Myocyte (in vitro differentiated cells): ENCODE data around the gene RBPJ. TPM values are rescaled to one million over a fixed set of nuclear protein-coding genes. Genes with fewer than 3 reads are reported as not detected.
"Not testable (repeated sequence)": the region's sequence is repeated elsewhere in the genome, so short reads cannot be mapped to it uniquely, and the experiment has no call there.

Experiments
- DNase-seq: peaks from one replicate; pipeline ENCODE4 v3.0.0-alpha.2; 2012; ENCODE audit warnings: low read depth
- total RNA-seq: library from RNA; depleted of rRNA; stranded (reverse); fragments of >200 nt; gene quantifications from 2 replicates; pipeline ENCODE4 v1.2.3, GENCODE V29; 2014

Gene RBPJ
- total RNA-seq, 1 donor from 2014 or later: 95.2 TPM

DNA sequence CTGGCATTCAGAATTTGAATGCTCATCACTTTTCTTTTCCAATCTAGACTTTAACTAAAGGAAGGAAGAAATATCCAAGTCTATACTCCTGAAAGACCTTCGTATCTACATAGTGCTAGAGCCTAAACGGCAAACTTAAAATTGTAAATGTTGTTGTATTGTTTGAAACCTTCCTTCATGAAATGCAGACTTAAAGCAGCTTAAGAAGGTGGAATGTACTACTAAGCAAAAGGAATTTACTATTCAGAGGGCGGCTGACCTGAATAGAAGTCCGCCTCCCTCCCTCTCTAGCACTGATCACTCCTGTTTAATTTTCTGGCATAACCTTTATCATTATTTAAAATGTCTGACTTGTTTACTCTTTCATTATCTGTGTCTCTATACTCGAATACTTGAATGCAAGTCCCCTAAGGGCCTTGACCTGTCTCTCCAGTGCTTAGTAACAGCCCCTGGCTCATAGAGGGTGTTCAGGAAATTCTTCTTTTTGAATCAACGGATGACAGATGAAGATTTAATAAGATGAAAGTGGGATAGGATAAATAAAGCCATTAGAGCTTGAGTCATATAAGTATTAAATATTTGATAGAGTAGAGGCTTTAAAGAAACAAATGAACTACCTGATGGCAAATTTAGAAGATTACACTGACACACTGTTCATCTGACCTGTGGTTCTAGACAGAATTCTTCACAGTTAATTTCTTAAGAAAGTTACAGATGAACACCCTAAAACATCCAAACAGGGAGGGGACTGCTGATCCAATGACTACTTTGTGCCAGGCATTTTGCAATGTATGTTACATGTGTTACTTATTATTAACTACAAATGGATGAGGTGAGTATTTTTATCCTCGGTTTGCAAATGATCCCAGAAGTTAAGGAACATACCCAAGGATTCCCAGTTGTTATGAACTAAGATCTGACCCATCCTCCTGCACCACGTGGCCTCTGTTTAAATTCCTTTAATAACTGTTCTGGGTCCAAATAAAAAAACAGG lies 20.2 kb upstream of the RBPJ start:
- DNase-seq: no peak

DNA sequence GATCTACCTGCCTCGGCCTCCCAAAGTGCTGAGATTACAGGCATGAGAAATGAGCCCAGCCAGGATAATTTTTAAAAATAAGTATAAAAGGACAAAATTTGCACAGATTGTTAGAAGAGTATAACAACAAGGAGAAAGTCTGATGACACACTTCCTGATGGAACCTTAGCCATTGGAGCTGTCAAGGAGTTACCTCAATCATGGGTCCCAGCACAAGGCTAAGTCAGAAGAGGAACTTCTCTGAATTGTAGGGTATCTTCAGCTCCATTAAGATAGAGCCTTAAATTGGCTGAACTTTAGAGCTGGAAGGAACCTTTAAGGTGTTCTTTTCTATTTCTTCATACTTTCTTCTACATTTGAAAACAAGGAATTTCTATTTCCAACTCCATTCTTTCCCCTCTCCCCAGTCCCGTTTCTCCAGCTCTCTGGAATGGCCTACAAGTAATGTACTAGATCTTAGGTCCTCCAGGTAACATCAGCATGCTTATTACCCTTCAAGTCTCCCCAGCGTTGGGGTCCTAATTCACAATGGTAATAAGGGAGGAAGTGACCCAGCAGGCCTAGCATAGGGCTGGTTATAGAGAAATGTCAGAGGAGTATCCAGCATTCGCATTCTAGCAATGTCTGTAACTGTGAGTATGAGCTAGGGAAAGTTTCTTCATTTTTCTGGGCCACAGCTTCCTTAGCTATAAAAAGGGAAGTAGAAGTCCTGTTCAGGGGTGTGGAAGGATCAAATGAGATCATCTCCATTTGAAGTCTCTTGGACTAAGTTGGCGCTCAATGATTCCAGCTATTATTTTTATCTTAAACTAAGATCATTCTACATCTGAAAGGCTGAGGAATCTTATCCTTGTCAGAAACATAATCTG lies 18.5 kb upstream of the RBPJ start:
- no peak for DNase-seq

DNA sequence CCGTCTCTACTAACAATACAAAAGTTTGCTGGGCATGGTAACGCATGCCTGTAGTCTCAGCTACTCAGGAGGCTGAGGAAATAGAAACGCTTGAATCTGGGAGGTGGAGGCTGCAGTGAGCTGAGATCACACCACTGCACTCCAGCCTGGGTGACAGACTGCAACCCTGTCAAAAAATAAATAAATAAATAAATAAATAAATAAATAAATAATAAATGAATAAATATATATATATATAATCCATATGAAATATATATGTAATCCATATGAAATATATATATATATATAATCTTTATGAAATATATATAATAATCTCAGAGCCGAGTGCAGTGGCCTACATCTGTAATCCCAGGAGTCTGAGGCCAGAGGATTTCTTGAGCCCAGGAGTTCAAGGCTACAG lies 17.8 kb upstream of the RBPJ start:
- no peak for DNase-seq

DNA sequence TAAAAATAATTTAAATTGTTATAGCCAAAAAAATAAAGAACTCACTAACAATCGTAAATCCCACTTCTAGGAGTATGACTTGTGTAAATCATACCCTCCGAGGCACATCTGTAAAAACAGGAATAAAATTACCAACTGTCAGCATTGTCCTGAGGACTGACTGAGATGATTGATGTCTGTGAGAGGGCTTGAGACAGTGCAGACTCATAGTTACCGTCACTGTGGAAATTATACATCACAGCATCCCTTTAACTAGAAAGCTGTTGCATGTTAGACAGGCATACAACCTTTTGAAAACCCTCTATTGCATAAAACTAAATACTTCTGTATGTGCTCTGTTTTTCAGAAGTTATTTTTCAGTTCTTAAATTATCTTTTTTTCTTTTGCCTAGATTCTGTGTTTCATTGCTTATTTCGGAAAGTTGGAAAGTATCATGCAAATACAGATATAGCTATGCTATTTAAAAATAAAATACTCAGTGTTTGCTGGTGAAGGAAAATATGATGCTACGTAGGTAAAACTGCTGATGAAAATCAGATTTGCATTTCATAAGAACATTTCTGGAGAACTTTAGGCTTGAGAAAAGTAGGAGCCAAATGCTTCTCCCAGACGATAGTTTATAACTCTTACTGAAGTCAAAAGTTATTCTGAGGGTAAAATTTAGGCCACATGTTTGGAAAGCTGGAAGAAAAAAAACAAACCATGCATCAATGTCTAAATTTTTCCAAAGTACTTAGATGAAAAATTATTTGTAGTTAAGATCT lies 13.6 kb upstream of the RBPJ start:
- no peak for DNase-seq

DNA sequence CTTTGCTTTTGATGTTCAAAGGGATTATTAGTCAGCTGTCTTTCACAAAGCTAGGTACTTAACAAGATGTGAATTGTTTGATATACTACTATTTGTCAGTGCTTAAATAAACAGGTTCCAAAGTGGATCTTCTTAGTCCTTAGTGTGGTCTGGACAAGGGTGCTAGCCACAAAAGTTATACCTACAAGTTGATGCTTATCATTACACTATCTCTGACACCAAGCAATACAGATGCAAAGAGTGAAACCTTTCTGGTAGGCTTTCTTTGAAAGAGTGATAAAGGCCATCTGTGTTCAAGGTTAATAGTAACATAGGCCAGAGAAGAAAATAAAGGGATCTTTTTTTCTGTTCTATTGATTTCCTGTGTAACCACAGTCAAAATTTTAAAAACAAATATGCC lies 12.2 kb upstream of the RBPJ start:
- no peak for DNase-seq

DNA sequence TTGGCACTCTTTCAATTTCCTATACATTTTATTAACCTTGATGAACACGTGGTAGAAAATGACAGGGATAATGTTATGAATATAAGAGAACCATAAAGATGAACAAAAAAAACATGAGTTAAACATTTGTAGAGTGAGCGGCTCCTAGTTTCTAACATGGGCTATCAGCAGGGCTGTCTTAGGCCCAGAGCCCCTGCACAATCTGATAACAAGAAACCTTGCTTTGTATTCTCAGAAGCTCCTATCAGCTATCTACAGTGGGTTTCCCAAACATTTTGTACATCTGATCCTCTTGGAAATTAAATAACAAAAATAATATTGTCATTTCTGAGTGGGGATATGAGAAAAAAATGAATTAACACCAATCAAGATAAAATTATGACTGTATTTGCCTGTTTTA lies 10.6 kb upstream of the RBPJ start:
- DNase-seq: no peak

DNA sequence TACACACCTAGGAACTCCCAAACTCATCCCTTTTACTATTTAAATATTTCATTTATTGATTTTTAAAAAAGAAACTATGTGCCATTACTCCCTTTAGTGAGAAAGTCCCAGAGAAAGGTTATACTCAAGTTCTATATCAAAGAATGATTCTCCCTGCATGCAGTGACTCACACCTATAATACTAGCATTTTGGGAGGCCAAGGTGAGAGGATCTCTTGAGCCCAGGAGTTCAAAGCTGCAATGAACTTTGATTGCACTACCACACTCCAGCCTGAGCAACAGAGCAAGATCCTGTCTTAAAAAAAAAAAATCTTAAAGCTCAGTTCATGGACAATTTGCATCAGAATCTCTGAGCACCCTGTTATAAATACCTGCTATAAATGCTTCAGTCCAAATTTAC lies 9.2 kb upstream of the RBPJ start:
- no peak for DNase-seq

DNA sequence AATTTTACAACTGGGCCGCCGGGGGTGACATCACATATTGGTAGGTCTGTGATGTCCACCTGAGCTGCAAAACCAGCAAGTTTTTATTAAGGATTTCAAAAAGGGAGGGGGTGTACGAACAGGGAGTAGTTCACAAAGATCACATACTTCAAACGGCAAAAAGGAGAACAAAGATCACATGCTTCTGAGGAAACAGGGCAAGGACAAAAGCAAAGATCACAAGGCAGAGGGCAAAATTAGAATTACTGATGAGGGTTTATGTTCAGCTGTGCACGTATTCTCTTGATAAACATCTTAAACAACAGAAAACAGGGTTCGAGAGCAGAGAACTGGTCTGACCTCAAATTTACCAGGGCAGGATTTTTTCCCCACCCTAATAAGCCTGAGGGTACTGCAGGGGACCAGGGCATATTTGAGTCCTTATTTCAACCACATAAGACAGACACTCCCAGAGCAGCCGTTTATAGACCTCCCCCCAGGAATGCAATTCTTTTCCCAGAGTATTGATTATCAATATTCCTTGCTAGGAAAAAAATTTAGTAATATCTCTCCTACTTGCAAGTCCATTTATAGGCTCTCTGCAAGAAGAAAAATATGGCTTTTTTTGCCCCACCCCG lies 5.4 kb upstream of the RBPJ start:
- DNase-seq: not testable (repeated sequence)

DNA sequence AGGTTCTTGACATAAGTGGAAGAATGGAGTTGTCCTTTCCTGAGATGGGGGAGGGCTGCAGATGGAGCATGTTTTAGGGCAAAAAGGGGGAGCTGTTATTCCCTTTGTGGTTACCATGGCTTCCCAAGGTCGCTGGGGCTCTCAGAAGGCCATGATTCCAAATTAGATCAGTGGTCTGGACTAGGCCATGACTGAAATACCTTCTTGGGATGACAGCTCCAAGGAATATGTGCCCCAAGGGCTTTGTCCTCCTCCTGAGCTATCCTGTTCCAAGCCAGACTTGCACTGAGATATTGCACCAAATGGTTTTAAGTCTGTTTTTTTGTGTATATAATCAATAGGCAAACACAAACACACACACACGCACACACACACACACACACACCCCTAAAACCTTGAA lies 3.0 kb upstream of the RBPJ start:
- peak; percentile 73 for DNase-seq

DNA sequence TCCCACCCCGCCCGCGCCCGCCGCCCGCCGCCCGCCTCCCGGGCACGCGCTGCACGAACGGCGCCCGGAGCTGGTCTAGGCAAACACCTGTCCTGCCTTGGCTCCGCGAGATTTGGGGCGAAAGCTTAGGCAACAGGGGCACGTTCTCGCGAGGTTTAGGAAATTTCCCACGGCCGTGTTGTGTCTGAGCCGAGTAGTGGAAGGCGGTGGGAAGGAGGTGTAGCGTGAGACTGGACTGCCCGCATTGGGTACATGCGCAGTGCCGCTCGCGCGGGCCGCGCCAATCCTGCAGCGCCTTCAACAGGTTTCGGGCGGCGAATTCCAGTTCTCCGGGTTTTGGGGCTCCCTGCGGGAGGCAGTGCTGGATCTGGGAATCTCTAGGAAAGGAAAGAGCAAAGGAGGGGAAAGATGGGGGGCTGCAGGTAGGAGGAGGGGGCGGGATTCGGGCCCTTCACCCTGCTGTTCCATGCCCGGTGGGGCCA lies 1.3 kb upstream of the RBPJ start:
- DNase-seq: peak; percentile 100

DNA sequence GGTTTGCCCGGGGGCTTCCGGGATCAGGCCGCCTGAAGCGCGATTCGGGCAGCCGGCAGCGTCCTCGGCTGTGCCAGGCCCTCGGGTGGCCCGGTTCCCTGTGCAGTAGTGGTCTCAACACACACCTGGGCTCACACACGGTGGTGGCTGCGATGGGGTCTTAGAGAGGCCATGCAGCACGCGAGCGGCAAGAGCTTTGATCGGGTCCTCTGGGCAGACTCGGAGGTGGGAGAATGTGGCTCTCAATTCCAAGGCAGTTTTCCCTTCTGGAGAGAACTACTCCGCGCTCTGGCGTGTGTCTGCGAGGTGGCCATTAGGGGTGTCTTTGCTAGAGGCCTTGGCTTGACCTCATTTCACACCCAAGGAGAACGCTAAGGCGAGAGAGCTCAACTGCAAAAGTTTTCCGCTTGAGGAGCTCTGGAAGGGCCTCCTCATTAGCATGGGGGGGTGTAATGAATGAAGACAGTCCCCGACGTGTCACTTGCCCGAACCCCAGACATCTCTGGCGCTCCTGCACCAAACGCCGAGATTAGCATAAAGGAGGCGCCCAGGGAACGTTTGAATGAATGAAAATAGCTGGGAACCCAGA lies 771 bp upstream of the RBPJ start:
- peak; percentile 63 for DNase-seq

DNA sequence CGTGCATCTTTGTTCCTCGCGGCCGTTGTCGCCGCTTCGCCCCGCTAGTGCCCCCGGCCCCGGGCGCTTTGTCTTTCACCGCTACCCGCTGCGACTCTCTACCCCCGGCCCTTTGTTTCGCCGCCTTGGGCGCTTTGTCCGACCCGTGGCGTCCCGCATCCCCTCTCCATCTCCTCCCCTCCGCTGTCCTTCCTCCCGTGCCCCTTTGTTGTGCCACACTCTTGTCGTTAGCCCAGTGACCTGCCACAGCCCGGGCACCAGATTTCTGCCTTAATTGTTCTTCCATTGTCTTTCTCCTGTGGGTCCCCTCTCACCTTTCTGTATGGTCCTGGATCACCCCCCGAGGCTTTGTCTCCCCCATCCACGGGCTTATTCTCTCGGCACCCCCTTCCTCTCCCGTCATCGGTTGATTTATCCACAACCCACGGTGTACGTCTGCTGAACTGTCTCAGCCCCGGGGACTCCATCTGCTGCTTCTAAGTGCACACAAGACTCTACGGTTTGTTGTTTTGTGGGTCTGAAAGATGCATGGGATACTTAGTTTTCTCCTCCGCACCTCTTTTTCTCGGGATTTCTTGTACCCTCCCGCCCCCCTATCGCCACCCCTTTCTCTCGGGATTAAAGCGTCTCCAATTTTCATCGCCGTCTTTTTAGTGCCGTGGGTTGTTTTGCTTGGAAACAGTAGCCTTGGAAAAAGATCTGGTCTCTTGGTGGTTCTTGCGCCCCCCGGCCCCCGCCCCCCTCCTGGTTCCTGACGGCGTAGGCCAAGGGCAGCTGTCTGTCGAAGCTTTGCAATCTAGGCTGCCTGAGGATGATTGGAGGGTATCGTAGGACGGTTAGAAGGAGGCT lies 783 bp downstream of the RBPJ start:
- peak; percentile 68 for DNase-seq

DNA sequence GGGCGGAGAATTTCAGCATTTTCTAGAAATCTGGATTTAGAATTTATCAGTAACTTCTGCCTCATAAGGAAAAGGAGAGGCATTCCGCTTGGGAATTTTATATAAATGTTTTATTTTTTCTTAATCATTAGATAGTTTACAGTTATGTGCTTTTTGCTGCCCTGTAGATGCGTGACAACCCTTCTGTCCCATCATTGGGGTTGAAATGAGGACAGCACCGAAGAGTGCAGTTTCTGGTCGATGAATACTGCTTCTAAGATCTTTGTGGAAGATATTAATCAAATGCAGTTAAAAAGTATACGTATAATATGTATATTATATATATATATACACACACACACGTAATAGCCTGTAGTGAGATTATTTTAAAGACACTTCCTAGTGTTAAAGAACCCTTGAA lies 1.5 kb downstream of the RBPJ start:
- DNase-seq: no peak

DNA sequence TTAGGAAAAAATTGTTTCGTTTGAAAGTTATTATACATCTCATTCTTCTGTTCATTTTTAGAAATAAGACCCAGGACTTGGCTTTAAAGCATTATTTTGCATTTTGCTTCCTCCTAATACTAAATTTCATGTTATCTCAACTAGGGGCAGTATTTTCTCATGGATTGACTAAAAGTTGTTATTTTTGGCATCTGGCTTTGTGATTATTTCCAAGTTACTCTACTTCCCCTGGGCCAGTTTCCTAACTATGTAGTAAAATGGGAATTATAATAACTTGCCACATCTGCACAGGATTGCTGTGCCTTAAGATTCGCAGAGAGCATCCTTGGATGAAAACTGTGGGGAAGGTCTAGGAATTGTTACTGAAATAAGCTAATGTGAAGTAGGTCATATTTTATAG lies 3.0 kb downstream of the RBPJ start:
- no peak for DNase-seq

DNA sequence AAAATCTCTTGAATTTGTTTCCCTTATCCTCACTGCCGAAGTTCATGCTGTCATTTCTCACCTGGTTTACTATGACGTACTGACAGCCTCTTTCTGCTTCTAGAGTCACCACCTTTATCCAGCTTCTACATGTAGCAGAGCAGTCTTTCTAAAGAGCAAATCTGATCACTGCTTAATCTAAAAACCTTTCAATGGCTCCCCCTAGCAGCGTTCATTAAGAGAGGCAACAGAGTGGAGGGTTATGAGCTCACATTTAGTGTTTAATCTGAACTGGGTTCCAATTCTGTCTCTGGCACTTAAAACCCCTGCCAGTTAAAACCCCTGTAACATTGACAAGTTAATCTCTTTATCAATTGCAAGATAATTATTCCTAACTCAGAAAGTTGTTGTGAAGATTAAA lies 4.4 kb downstream of the RBPJ start:
- DNase-seq: peak; percentile 63

DNA sequence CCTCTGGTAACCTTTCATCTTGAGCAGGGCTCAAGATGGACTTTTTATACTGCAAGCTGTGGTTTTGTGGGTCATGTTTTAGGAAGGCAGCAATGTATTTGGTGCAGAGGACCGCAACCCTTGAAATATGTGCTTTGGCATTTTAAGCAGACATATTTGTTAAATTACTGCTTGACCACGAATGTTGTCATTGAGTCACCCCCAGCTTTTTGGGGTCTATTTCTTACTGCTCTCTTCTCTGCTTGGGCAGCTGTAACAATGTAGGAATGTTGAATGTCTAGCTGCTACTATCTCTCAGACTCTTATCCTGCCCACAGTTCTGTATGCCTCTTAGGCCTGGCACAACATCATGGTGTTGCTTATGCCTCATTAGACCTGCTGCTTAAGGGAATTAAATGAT lies 6.0 kb downstream of the RBPJ start:
- peak; percentile 84 for DNase-seq

DNA sequence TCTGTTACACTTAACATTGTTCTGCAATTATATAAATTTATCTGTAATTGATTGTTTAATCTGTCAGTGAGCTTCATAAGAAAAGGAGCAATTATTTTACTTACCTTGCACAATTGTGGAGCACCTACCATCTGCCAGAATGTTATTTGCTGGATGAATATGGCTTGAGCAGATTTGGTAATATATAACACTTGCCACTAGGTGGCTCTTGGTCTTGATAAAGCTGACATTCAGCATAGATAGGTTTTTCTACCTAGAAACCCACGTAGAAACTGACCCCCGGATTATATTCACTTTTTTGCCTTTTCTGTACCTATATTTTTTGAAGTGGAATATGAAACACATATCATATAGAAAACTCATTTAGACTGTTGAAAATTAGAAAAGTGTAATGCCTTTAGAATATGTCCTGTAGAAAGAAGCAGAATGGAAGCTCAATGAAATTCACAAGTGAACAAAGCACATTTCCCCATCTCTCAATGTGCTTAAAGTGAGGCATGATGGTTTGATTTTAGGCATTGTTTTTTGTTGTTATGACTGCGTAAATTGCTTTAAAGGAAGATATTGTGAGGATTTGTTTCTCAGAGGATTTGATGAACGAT lies 9.5 kb downstream of the RBPJ start:
- peak; percentile 67 for DNase-seq

DNA sequence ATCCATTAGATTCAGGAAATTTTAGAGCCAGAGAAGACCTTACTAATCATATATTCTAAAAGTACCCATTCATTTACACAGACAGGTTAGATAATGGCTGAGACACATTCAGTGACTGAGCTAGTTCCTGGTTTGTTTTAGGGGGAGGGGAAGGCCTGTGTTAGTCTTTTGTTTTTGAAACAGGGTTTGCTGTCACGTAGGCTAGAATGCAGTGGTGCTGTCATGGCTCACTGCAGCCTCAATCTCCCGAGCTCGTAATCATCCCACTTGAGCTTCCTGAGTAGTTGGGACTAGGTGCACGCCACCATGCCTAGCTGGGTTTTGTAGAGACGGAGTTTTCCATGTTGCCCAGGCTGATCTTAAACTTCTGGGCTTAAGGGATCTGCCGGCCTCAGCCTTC lies 10.1 kb downstream of the RBPJ start:
- no peak for DNase-seq

DNA sequence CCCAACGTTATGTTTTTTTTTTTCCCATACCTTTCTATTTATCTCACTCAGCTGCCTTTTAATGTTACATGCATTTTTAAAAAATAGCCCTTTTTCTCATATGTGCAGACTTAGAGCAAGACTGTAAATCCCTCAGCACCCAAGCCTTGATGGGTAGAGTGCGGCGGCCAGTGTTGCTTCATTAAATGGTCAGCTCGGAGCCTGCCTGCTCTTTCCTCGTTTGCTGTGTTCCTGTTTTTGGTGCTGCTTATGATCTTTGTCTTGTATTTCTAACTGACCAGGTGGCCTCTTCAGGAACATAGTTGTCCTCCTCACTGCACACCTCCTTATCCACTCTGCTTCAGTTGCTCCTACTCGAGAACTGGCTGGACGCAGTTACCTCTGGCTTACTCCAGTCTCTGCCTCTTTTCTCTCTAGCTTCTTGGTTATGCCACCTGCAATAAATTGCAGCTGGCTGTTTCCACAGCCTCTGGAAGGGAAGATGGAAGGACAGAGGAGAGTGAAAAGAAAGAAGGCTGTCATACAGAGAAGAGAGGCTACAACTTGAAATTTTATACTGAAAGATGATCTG lies 10.7 kb downstream of the RBPJ start:
- no peak for DNase-seq
